ENCODE measurements around the gene CTNND2. TPM values are rescaled to one million over a fixed set of nuclear protein-coding genes. Genes with fewer than 3 reads are reported as not detected.

CTNND2 gene
- total RNA-seq, 2 experiments from 2014 or later: not detected

GRCh38 chr5:11590475-11590874 is 313.8 kb downstream of the CTNND2 start:
- Mint-ChIP-seq H3K27me3 (ENCODE audit: low read depth) (no peaks in the 10 kb centered on the region), H3K36me3 (ENCODE audit: low read depth) (no peaks in the 10 kb centered on the region), H3K27ac (no peak overlapping the region), H3K4me1 (ENCODE audit: low read depth) (no peaks in the 10 kb centered on the region), H3K4me3 (no peak overlapping the region), H3K9me3 (peaks cover 6% of the 10 kb centered on the region)
- DNase-seq: no peak
- CTCF ChIA-PET: no interaction called here
- intact Hi-C loops (cut with micrococcal nuclease): no loop called here

DNA sequence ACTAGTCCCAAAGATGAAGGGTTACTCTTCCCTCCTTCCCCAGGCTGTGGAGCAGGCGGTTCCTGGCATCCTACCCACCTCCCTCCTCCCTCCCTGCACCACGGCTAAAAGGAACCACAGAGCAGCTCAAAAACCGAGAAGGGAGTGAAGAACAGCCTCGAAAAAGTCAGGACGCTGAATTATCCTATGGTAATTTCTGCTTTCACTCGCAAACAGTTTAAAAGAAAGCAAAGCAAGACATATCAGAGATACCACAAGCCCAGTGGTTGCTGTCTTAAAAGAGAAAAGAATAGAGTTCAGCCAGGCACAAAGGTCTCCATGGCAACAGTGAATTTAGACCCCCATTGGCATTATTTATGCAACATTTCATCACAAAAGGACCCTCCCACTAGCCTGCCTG is 315.4 kb downstream of the CTNND2 start:
- intact Hi-C loops (cut with micrococcal nuclease): no loop called here
- CTCF ChIA-PET: no interaction called here
- Mint-ChIP-seq H3K27me3 (ENCODE audit: low read depth) (no peaks in the 10 kb centered on the region), H3K9me3 (peaks cover 6% of the 10 kb centered on the region), H3K27ac (no peak overlapping the region), H3K36me3 (ENCODE audit: low read depth) (no peaks in the 10 kb centered on the region), H3K4me1 (ENCODE audit: low read depth) (no peaks in the 10 kb centered on the region), H3K4me3 (no peak overlapping the region)
- DNase-seq: no peak

GRCh38 chr5:11584017-11584416 is 320.2 kb downstream of the CTNND2 start:
- Mint-ChIP-seq H3K4me1 (ENCODE audit: low read depth) (no peaks in the 10 kb centered on the region), H3K27me3 (ENCODE audit: low read depth) (no peaks in the 10 kb centered on the region), H3K27ac (no peak overlapping the region), H3K9me3 (no peaks in the 10 kb centered on the region), H3K4me3 (no peak overlapping the region), H3K36me3 (ENCODE audit: low read depth) (no peaks in the 10 kb centered on the region)
- intact Hi-C loops (cut with micrococcal nuclease): no loop called here
- DNase-seq: no peak
- CTCF ChIA-PET: no interaction called here

DNA sequence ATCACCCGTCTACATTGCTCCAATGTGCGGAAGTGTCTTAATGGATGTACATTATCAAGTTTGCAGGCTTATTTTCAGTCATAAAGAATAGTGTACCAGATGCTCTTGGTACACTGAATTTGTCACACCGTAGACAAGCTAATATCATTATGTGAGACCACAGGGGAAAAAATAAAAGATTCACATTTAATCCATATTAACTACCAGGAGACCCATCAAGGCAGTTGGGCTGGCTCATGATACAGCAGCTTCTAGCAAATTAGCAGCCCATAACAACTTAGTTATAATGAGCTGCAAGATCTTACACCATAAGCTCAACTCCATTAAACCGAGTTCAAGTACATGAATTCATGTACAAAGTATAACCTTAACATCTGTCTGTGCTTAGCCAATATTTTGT is 324.9 kb downstream of the CTNND2 start:
- intact Hi-C loops (cut with micrococcal nuclease): no loop called here
- H3K27ac Mint-ChIP-seq: no peak overlapping the region
- H3K4me1 Mint-ChIP-seq (ENCODE audit: low read depth): no peaks in the 10 kb centered on the region
- no peaks in the 10 kb centered on the region for H3K36me3 Mint-ChIP-seq (ENCODE audit: low read depth)
- DNase-seq: no peak
- CTCF ChIA-PET: no interaction called here
- H3K9me3 Mint-ChIP-seq: no peaks in the 10 kb centered on the region
- H3K27me3 Mint-ChIP-seq (ENCODE audit: low read depth): no peaks in the 10 kb centered on the region
- H3K4me3 Mint-ChIP-seq: no peak overlapping the region

GRCh38 chr5:11574787-11575186 is 329.5 kb downstream of the CTNND2 start:
- CTCF ChIA-PET: no interaction called here
- Mint-ChIP-seq H3K27ac (no peak overlapping the region), H3K4me3 (no peak overlapping the region), H3K4me1 (ENCODE audit: low read depth) (no peaks in the 10 kb centered on the region), H3K27me3 (ENCODE audit: low read depth) (no peaks in the 10 kb centered on the region), H3K36me3 (ENCODE audit: low read depth) (no peaks in the 10 kb centered on the region), H3K9me3 (no peaks in the 10 kb centered on the region)
- intact Hi-C loops (cut with micrococcal nuclease): no loop called here
- DNase-seq: no peak

DNA sequence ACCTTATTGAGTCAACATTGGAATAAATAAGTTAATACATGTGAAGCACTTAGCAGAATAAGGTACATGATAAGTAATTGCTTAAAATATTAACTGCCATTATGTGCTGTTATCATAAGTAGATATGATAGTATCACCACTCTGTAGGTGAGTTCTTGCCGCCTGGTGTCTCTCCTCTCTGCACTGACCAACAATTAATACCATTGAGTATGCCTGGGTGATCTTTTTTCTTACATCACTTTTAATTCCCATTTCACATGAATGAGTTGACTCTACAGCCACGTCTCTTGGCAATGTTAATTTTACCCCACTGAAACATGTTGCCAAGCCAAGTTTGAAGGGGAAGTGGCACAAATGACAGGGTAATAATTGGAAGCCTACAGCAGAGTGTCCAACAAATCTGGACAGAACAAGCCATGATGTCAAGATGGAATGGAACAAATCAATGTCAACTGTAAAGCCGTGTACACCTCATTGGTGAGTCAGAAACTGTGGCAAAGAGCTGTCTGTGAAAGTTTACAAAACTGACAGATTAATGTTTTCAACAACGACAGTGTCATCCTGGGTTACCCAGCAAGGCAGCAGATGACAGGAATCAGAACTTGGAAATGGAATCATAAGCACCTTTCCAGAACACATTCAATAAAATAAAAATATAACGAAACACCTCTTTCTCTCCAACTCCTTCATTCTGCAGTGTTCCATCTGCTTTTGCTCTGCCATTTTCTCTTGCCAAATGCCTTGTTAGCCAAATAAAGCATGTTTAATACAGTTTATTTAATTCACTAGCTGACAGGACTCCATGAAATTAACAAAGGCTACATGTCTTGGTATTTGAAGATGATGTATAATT is 330.9 kb downstream of the CTNND2 start:
- H3K36me3 Mint-ChIP-seq (ENCODE audit: low read depth): no peaks in the 10 kb centered on the region
- no peak overlapping the region for H3K27ac Mint-ChIP-seq
- H3K9me3 Mint-ChIP-seq: no peaks in the 10 kb centered on the region
- no peaks in the 10 kb centered on the region for H3K27me3 Mint-ChIP-seq (ENCODE audit: low read depth)
- intact Hi-C loops (cut with micrococcal nuclease): no loop called here
- no peaks in the 10 kb centered on the region for H3K4me1 Mint-ChIP-seq (ENCODE audit: low read depth)
- DNase-seq: no peak
- no peak overlapping the region for H3K4me3 Mint-ChIP-seq
- CTCF ChIA-PET: no interaction called here

GRCh38 chr5:11564706-11565105 is 339.5 kb downstream of the CTNND2 start:
- Mint-ChIP-seq H3K36me3 (ENCODE audit: low read depth) (no peaks in the 10 kb centered on the region), H3K4me3 (no peak overlapping the region), H3K9me3 (peaks cover 2% of the 10 kb centered on the region), H3K27ac (no peak overlapping the region), H3K4me1 (ENCODE audit: low read depth) (no peaks in the 10 kb centered on the region), H3K27me3 (ENCODE audit: low read depth) (no peaks in the 10 kb centered on the region)
- intact Hi-C loops (cut with micrococcal nuclease): no loop called here
- no peak for DNase-seq
- CTCF ChIA-PET: no interaction called here

- H3K9me3 Mint-ChIP-seq: peaks cover 2% of the 10 kb centered on the region
- no peak overlapping the region for H3K27ac Mint-ChIP-seq
- no peaks in the 10 kb centered on the region for H3K27me3 Mint-ChIP-seq (ENCODE audit: low read depth)
- CTCF ChIA-PET: no interaction called here
- no peaks in the 10 kb centered on the region for H3K36me3 Mint-ChIP-seq (ENCODE audit: low read depth)
- no peak overlapping the region for H3K4me3 Mint-ChIP-seq
- DNase-seq: no peak
- intact Hi-C loops (cut with micrococcal nuclease): no loop called here
- H3K4me1 Mint-ChIP-seq (ENCODE audit: low read depth): no peaks in the 10 kb centered on the region
Measured at GRCh38 chr5:11563822-11564221, 340.4 kb downstream of the CTNND2 start.

DNA sequence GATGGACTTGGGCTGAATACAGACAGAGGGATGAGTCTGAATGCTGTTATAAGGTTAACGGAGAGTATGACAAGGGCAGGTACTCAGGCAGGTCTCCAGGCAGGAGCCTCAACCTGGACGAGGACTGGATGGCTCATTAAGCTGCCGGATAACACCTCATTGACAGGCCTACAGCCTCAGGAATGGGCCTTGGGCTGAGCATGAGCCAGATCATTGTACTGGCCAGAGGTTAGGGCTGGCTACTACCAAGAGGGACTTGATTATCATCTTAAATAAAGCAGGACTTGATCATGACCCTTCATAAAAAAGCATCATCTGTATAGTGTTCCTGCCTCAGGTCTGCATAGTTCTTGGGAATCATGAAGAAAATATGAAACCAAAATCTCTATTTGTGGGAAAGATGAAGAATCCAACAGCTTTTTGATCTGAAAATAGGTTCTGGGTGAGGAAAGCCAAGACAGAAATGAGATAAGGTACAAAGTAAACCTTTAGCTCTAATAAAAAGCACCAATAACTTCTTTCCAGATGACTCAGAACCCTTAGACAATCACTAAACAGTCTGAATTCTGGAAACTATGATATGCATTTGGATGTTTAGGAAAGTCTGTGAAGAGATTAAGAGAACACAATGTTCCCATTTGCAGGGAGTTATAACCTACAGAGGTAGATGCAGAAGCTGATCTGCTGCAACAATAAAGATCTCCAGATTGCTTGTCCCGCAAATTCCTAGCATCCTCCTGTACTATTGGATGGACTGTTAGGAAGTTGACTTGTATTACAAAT is 343.1 kb downstream of the CTNND2 start:
- no peaks in the 10 kb centered on the region for H3K27me3 Mint-ChIP-seq (ENCODE audit: low read depth)
- DNase-seq: no peak
- no peak overlapping the region for H3K4me3 Mint-ChIP-seq
- no peaks in the 10 kb centered on the region for H3K4me1 Mint-ChIP-seq (ENCODE audit: low read depth)
- CTCF ChIA-PET: no interaction called here
- H3K27ac Mint-ChIP-seq: no peak overlapping the region
- no peaks in the 10 kb centered on the region for H3K36me3 Mint-ChIP-seq (ENCODE audit: low read depth)
- intact Hi-C loops (cut with micrococcal nuclease): no loop called here
- H3K9me3 Mint-ChIP-seq: peaks cover 2% of the 10 kb centered on the region

GRCh38 chr5:11557063-11557462 is 347.2 kb downstream of the CTNND2 start:
- no peak overlapping the region for H3K27ac Mint-ChIP-seq
- intact Hi-C loops (cut with micrococcal nuclease): no loop called here
- H3K4me3 Mint-ChIP-seq: no peak overlapping the region
- H3K4me1 Mint-ChIP-seq (ENCODE audit: low read depth): no peaks in the 10 kb centered on the region
- no peak for DNase-seq
- H3K9me3 Mint-ChIP-seq: no peaks in the 10 kb centered on the region
- H3K27me3 Mint-ChIP-seq (ENCODE audit: low read depth): peaks cover 2% of the 10 kb centered on the region
- CTCF ChIA-PET: no interaction called here
- no peaks in the 10 kb centered on the region for H3K36me3 Mint-ChIP-seq (ENCODE audit: low read depth)

GRCh38 chr5:11555171-11555570 is 349.1 kb downstream of the CTNND2 start:
- CTCF ChIA-PET: no interaction called here

GRCh38 chr5:11547730-11548129 is 356.5 kb downstream of the CTNND2 start:
- H3K27me3 Mint-ChIP-seq (ENCODE audit: low read depth): peaks cover 2% of the 10 kb centered on the region
- H3K4me3 Mint-ChIP-seq: no peak overlapping the region
- CTCF ChIA-PET: no interaction called here
- peaks cover 2% of the 10 kb centered on the region for H3K9me3 Mint-ChIP-seq
- intact Hi-C loops (cut with micrococcal nuclease): no loop called here
- H3K4me1 Mint-ChIP-seq (ENCODE audit: low read depth): no peaks in the 10 kb centered on the region
- no peaks in the 10 kb centered on the region for H3K36me3 Mint-ChIP-seq (ENCODE audit: low read depth)
- H3K27ac Mint-ChIP-seq: no peak overlapping the region
- no peak for DNase-seq

More at GRCh38 chr5:11555171-11555570, 349.1 kb downstream of the CTNND2 start:
- no peak for DNase-seq
- Mint-ChIP-seq H3K27me3 (ENCODE audit: low read depth) (peaks cover 2% of the 10 kb centered on the region), H3K4me3 (no peak overlapping the region), H3K36me3 (ENCODE audit: low read depth) (no peaks in the 10 kb centered on the region), H3K9me3 (no peaks in the 10 kb centered on the region), H3K4me1 (ENCODE audit: low read depth) (no peaks in the 10 kb centered on the region), H3K27ac (no peak overlapping the region)
- intact Hi-C loops (cut with micrococcal nuclease): no loop called here

GRCh38 chr5:11547140-11547539 is 357.1 kb downstream of the CTNND2 start:
- Mint-ChIP-seq H3K4me3 (no peak overlapping the region), H3K27me3 (ENCODE audit: low read depth) (no peaks in the 10 kb centered on the region), H3K27ac (no peak overlapping the region), H3K4me1 (ENCODE audit: low read depth) (no peaks in the 10 kb centered on the region), H3K36me3 (ENCODE audit: low read depth) (no peaks in the 10 kb centered on the region), H3K9me3 (peaks cover 2% of the 10 kb centered on the region)
- CTCF ChIA-PET: no interaction called here
- no peak for DNase-seq
- intact Hi-C loops (cut with micrococcal nuclease): no loop called here
